Left hindlimb (tissue), 1 donor: ENCODE results near the gene SV2A.
"Not testable (repeated sequence)": the region's sequence is repeated elsewhere in the genome, so short reads cannot be mapped to it uniquely, and the experiment has no call there.

ENCODE experiments used
- DNase-seq: peaks from one replicate; pipeline ENCODE4 v3.0.0-alpha.2; 2018

The SV2A gene

DNA sequence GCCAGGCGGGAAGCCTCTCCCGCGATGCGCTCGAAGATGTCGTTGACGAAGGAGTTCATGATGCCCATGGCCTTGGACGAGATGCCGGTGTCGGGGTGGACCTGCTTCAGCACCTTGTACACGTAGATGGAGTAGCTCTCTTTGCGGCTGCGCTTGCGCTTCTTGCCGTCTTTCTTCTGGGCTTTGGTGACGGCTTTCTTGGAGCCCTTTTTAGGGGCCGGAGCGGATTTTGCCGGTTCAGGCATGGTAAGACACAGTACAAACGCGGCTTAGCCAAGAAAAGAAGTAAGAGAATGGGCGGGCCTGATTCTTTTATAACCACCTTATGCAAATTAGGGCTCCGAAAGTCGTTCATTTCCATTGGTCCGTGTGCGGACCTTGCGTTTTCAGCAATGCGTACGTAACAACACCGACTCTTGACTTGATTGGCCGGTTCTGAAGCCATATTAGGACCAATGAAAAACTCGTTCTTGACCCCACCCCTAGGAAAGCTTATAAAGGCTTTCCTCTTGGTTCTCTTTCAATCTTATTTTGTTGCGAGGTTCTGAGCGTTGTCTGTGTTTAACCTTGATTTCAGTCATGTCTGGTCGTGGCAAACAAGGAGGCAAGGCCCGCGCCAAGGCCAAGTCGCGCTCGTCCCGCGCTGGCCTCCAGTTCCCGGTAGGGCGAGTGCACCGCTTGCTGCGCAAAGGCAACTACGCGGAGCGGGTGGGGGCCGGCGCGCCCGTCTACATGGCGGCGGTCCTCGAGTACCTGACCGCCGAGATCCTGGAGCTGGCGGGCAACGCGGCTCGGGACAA lies 31.0 kb downstream of the SV2A start:
- peak; percentile 93 for DNase-seq

DNA sequence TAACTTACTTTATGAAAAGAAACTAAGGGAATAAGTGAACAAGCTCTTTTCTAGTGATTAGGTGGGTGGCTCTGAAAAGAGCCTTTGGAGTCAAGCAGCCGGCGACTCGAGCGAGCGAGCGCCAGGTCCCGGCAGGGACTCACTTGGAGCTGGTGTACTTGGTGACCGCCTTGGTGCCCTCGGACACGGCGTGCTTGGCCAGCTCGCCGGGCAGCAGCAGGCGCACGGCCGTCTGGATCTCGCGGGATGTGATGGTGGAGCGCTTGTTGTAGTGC lies 31.6 kb downstream of the SV2A start:
- DNase-seq: peak; percentile 37

DNA sequence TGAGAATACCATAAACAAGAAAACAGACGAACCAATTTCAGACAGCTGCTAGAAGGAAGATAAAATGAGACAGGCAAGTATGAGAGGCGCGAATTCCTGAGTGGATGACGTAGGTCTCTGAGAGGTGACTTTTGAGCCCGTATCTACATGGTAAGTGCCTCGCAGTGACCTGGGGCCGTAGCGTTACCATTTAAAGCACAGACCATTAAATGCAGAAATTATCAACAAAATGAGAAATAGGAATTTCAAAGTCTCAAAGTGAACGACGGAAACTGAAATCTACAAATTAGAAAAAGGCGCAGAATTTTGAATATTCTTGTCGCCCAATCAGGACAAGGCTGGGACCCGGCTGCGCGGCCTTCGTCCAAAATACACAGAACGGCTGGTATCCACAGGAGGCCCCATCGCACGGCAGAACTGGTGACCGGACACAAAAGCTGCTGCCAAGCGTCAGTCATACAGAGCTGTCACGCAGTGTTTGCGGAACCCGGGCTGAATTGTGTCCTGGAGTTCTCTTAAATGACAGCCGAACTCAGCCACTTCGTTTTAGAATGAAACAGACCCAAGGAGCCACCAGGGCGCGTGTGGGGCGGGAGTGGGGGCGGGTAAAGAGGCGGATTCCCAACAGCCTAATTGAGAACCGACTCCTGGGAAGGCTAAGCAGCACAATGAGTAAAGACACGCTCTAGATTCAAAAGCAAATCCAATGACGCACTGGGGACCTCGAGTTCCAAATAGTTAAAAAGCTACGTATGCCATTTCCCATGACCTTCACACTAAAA lies 32.1 kb downstream of the SV2A start:
- DNase-seq: peak; percentile 90

DNA sequence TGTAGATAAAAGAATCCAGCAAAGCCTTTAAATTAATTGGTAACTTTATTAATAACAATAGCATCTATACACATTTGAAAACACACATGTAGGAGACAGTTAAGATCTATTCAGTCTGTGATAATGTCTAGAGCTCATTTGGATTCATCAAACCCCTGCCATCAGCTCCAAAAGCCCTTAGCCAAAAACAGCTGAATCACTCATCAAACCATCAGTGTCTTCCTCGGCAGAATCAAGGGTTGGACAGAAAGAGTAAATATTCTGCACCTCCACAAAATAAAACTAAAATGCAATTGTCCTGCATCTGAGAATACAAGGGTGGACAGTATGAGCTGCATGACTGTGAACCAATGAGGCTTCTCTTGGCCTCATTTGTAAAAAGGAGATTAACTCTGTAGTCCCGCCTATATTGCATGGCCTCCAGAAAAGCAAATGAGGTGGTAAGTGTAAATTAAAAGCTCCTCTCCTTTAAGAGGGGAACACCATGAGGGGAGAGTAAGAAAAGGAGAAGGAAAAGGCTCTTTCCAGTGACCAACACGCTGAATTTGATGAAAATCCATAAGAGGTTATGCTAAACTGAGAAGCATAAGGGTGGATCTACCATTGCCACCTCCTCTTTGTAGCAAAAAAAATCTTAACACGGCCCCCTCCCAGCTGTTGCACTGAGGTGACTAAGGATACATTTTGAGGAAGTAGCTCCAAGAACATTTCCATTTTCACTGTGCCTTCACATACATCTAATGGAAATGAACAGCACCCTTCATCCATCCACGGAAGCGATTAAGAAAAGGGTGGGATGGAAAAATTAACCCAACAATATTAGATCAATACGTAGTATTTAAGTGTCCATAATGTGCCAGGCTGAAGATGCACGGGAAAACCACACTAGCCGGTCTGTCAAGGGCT lies 33.0 kb downstream of the SV2A start:
- DNase-seq: peak; percentile 49

DNA sequence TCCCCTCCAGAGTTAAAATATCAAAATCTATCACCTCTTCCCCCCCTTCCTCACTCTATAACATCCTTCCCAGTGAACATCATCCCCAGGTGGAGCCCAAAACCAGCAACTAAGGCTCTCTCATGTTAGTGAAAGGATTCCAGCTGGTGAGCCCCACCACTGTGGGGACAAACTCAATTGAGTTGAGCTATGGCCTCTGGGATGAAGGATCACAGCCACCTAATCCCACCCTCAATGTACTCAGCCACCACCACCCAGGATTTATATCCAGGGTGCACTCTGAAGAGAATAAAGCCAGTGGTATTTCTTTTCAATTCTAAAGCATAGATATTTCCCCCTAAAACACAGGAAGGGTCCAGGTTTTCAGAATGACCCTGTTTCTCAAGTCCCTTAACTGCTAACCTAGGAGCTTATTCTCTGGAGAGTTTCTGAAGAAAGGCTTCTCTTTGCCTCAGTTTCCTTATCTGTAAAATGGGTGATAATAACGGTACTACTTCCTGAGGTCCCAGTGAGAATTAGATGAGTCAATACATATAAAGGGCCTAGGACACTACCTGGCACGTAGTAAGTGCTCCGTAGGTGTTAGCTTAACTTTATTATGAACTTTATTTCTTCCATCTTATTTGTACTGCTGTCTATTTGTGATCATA lies 33.9 kb downstream of the SV2A start:
- DNase-seq: no peak

DNA sequence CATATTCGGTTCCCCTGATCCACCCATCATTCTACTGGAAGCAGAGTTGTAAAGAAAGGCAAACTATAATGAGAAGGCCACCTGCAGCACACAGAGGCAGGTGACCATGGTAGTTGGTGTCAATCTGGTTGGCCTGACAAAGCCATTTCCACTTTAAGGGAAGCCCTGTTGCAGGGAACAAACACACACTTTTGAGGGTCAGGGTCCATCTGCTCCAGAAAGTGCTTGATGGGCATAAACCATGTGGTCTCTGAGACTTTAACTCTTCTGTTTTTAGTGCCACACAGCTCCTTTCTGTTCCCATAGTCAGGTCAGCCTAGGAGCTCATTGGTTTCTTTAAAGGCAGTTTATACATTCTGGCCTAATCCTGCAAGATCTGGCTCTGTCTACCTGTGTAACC lies 35.8 kb downstream of the SV2A start:
- DNase-seq: no peak

DNA sequence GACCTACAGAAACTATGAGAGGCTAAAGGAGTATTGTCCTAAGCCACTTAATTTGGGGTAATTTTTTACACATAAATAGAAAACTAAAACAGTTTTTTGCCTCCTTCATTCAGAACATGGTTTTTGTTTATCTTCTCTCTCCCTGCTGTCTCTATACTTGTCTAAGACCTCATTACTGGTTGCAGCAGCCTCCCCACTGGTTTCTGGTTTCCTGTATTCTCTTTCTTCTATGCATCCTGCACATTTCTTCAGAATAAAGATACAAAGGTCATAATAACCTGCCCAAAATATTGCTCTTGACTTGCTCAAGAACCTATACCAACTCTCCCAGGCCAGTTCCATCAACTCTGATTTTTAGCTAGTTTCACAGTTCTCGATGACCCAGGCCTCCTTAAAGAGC lies 38.1 kb downstream of the SV2A start:
- no peak for DNase-seq

DNA sequence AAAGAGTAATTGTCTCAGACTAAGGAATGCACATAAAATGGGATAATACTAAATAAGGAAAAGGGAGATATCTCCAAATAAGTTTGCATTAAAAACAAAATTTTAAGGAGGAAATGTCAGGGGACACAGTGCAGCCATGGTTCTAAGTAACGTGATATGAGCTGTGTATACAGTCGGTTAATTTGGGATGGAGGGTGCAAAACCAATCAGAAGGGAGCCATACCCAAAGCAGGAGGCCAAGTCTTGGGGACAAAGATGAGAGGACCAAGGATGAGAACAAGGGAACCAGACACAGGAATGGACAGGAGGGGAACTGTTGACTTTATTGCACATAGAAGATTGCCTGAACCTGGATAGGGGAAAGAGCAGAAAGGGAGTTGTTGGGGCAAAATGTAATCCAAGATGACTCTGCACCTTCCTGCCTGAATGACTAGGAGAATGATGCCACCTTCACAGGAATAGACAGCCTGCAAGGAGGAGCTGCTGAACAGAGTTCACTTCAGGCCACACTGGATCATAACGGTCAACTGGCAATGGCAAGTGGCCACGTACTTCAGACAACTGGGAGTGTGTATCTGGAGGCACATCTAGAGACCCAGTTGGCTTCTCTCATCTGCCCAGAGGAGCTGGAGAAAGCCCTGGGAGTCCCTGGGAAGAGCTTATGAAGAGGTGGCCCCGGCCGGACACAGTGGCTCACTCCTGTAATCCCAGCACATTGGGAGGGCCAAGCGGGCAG lies 40.3 kb downstream of the SV2A start:
- no peak for DNase-seq

DNA sequence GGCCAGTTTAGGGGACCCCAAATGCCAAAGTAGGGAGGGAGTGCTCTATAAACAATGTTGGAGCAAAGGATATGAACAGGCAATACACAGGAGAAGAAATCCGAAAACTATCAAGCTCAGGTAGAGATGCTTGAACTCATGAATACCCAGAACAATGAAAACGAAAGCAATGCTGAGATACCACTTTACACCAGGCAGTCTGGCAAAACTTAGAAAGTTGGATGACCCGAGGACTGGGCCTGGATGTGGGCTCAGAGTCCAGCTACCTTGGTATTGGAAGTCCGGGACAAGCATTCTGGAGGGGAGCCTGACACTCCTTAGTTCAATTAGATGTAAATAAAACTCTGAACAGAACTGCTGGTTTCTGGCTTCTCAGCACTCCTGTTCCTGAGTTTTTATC lies 44.6 kb downstream of the SV2A start:
- not testable (repeated sequence) for DNase-seq

DNA sequence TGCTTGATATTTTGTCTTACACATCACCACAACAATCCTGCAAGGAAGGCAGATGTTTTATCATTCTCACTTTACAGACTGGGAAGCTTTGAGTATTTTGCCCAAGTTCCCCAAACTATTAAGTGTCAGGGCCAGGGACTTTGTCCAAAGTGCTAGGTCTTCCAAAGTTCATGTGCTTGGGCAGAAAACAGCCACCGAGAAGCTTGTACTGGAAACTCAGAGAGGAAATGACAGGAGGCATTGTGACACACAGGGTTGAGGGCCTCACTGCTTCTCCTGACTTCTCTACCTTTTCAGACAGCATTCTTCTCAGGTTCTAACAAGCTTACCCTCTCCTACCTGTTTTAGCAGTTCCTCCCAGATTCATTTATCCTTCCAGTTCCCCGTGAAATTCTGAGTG lies 50.8 kb downstream of the SV2A start:
- not testable (repeated sequence) for DNase-seq

DNA sequence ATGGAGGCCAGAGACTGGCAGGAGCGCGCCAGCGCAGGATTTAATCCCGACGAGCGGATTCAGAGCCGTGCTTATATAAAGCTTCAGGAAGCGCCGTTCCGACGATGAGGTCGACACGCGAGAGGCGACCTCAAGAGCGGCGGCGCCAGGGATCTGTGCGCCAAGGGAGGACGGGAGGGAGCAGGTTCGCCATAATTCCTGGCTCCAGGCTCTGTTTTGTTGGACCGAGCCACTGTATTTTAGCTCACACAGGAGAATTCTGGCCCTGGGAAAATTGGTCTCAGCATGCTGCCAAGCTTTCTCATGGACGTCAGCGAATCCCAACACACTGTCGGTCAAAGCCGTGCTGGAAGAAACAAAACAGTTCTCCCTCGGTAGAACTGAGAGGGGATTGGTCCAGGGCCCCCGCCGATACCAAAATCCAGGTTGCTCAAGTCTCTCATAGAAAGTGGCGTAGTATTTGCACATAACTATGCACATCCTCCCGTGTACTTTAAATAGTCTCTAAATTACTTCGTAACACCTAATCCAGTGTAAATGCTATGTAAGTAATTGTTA lies 56.1 kb downstream of the SV2A start:
- DNase-seq: not testable (repeated sequence)

DNA sequence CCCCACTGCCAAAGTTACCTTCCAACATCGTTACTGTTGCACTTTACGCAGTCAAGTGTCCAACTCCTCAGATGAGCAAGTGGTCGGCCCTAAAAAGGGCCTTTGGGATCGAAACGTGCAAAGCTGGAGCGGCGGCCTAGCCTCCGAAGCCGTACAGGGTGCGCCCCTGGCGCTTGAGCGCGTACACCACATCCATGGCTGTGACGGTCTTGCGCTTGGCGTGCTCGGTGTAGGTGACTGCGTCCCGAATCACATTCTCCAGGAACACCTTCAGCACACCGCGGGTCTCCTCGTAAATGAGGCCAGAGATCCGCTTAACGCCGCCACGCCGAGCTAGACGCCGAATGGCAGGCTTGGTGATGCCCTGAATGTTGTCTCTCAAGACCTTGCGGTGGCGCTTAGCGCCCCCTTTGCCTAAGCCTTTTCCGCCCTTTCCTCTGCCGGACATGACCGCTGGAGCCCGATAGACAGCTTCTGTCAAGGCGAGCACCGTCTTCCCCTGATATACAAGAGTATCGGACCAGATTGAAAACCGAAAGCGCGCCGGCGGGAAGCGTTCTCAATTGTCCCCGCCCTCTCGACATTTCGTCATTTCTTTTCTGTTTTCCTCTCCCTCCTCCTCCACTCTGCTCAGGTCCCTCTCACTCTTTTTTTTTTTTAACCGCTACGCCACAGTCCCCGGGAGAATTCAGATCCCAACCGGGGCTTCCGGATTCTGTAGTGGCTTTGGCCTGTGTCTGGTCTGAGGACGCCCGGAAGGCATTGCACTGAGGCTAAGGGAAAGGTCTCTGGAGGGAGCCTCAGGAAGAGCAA lies 56.8 kb downstream of the SV2A start:
- DNase-seq: not testable (repeated sequence)

DNA sequence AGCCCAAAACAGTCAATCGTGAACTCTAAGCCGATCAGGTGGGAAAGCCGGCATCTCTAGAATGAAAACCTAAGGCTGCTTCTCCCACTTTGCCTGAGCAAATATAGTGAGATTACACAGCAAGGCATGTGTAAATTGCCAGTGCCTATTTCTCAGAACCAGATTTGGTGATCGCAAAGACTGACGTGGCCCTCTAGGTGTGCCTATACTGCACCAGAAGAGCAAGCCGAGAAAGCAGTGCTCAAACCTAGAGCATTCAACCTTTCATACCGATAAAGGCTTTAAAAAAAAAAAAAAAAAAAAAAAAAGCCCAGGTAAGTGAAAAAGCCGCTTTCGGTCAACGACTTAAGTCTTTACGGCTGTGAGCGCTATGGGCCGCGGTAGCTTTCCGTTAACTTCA lies 57.4 kb downstream of the SV2A start:
- not testable (repeated sequence) for DNase-seq
